K562 (cell line): ENCODE data around the gene MCMBP. TPM values are rescaled to one million over a fixed set of nuclear protein-coding genes. Genes with fewer than 3 reads are reported as not detected.
"Not testable (repeated sequence)": the region's sequence is repeated elsewhere in the genome, so short reads cannot be mapped to it uniquely, and the experiment has no call there.

Experiments
- ATAC-seq: fragments of 200-7000 bp; cut with Tn5 transposase; 3 replicates; pipeline ENCODE4 v1.9.1; 2020; ENCODE audit warnings: moderate library complexity
- BruUV-seq: library from RNA; stranded (reverse); fragments of 400-500 nt; replicated peaks from 2 replicates; lab custom pipeline; 2021; lab: Mats Ljungman, UMichigan
- CTCF ChIA-PET: fragments of 300-600 bp; formaldehyde crosslinking; extraction: SDS; loops from one replicate; lab custom pipeline; 2021; ENCODE audit warnings: low intra/inter-chr PET ratio; lab: Yijun Ruan, JAX
- POLR2A ChIA-PET: fragments of 300-600, 350-650 bp; sonication (Branson Sonifier 250); formaldehyde crosslinking; extraction: SDS; loops from one replicate; lab custom pipeline; 2021; ENCODE audit warnings: antibody characterized with exemption, inconsistent platforms; lab: Yijun Ruan, JAX
- DNase-seq, 4 experiments: peaks; one replicate each; pipeline versions ENCODE4 v3.0.0 to v3.0.0-alpha.2; 2011 to 2018; ENCODE audit warnings: low spot score in 3 of 4, mixed read lengths in 3 of 4; ENCODE audit errors: extremely low read depth in 1 of 4
- FAIRE-seq: peaks from 2 replicates; lab custom pipeline; 2011; peaks lifted over from hg19 to GRCh38; lab: Jason Lieb, UNC
- H2AFZ ChIP-seq: 2 replicates; pipeline ENCODE4 v1.6.0; 2011; ENCODE audit warnings: low read depth, low read length, control low read depth, inconsistent platforms
- H3K27ac ChIP-seq: fragments of 200-600 bp; 3 replicates; pipeline ENCODE4 v1.8.0; 2011; ENCODE audit warnings: low read depth, mild to moderate bottlenecking, control low read depth, inconsistent platforms, low read length, moderate library complexity, mixed read lengths; ENCODE audit errors: extremely low read depth
- H3K27me3 ChIP-seq, 2 experiments: fragments of 300-600 bp in 1 of 2; 2 replicates in 1 of 2; 3 replicates in 1 of 2; pipeline versions ENCODE4 v1.6.0 to v1.8.0; 2011; ENCODE audit warnings: inconsistent platforms in 2 of 2, low read length in 2 of 2, mild to moderate bottlenecking in 1 of 2, mixed read lengths in 1 of 2, moderate library complexity in 1 of 2; ENCODE audit not compliant: control insufficient read depth in 2 of 2, insufficient read depth in 2 of 2
- H3K36me3 ChIP-seq: fragments of 300-600 bp; 3 replicates; pipeline ENCODE4 v1.8.0; 2011; ENCODE audit warnings: mild to moderate bottlenecking, low read length, inconsistent platforms; ENCODE audit not compliant: control insufficient read depth, insufficient read depth
- H3K4me1 ChIP-seq, 2 experiments: fragments of 200-600 bp in 1 of 2; replicated peaks in 1 of 2; 2 replicates in 1 of 2; 3 replicates in 1 of 2; pipeline versions ENCODE4 v1.5.1 to v1.8.0; 2011; ENCODE audit warnings: inconsistent platforms in 2 of 2, low read length in 2 of 2, mild to moderate bottlenecking in 1 of 2, mixed read lengths in 1 of 2, moderate library complexity in 1 of 2; ENCODE audit not compliant: control insufficient read depth in 2 of 2, insufficient read depth in 2 of 2
- H3K4me2 ChIP-seq: 2 replicates; pipeline ENCODE4 v1.6.1; 2011; ENCODE audit warnings: low read length, control low read depth, inconsistent platforms, mixed read lengths; ENCODE audit not compliant: insufficient read depth
- H3K4me3 ChIP-seq: fragments of 200-600 bp; sonication (generic), shearing (Covaris generic); 2 replicates; pipeline ENCODE4 v1.5.1; 2016; ENCODE audit warnings: control low read depth, inconsistent platforms
- H3K79me2 ChIP-seq: fragments of 200-600 bp; 3 replicates; pipeline ENCODE4 v1.8.0; 2011; ENCODE audit warnings: low read length, inconsistent platforms; ENCODE audit not compliant: control insufficient read depth, insufficient read depth
- H3K9ac ChIP-seq, 2 experiments: 2 replicates each; pipeline versions ENCODE4 v1.6.0 to v1.6.1; 2011; ENCODE audit warnings: low read depth in 2 of 2, low read length in 2 of 2, control low read depth in 1 of 2, inconsistent platforms in 1 of 2, mild to moderate bottlenecking in 1 of 2, mixed read lengths in 1 of 2; ENCODE audit not compliant: insufficient read depth in 1 of 2
- H3K9me1 ChIP-seq: one replicate; pipeline ENCODE4 v1.6.0; 2011; ENCODE audit warnings: inconsistent platforms, mild to moderate bottlenecking, low read length, moderate library complexity; ENCODE audit not compliant: control insufficient read depth, insufficient read depth
- H3K9me3 ChIP-seq: replicated peaks from 2 replicates; pipeline ENCODE4 v1.5.1; 2011; ENCODE audit warnings: low read depth, low read length, inconsistent platforms; ENCODE audit not compliant: control insufficient read depth, insufficient read depth
- H4K20me1 ChIP-seq: replicated peaks from 2 replicates; pipeline ENCODE4 v1.6.1; 2011; ENCODE audit warnings: low read length, inconsistent platforms, mixed read lengths; ENCODE audit not compliant: control insufficient read depth, insufficient read depth
- ARNT ChIP-seq, 2 experiments: fragments of 450-650 bp; IDR thresholded peaks; 2 replicates each; pipeline ENCODE4 v1.6.1; 2016; ENCODE audit warnings: mild to moderate bottlenecking in 1 of 2
- EHMT2 ChIP-seq: fragments of 450-650 bp; IDR thresholded peaks from 2 replicates; pipeline ENCODE4 v1.6.1; 2018; ENCODE audit warnings: antibody characterized with exemption
- L3MBTL2 ChIP-seq: fragments of 450-650 bp; IDR thresholded peaks from 2 replicates; pipeline ENCODE4 v1.6.1; 2016; ENCODE audit warnings: mild to moderate bottlenecking, moderate library complexity
- TOE1 ChIP-seq, 2 experiments: fragments of 450-650 bp in 1 of 2; sonication (generic) in 1 of 2; formaldehyde crosslinking in 1 of 2; IDR thresholded peaks; 2 replicates each; pipeline versions ENCODE4 v1.7.1 to v1.8.0; 2016 to 2022; ENCODE audit warnings: borderline replicate concordance in 2 of 2, mild to moderate bottlenecking in 2 of 2, antibody characterized with exemption in 1 of 2, inconsistent platforms in 1 of 2, low read depth in 1 of 2, missing genetic modification reagents in 1 of 2, moderate library complexity in 1 of 2
- WGBS: fragments of 100-300 bp; shearing (Covaris generic); methylation state at CpG from one replicate; pipeline ENCODE4 v1.1.6; 2016; ENCODE audit warnings: low coverage, mixed read lengths; ENCODE audit not compliant: insufficient coverage; ENCODE audit errors: missing lambda C conversion rate; 5-methylcytosine and 5-hydroxymethylcytosine counted together
- in situ Hi-C: fragments of 300-500 bp; cut with MboI; formaldehyde crosslinking; loops from 4 replicates; pipeline ENCODE4 v1.15.0; 2018; ENCODE audit warnings: inconsistent platforms, mixed read lengths
- intact Hi-C: fragments of 100-400 bp; cut with micrococcal nuclease; formaldehyde crosslinking; loops from 2 replicates; pipeline ENCODE4 v1.14.2; 2022
- polyA plus RNA-seq, 8 experiments: library from polyadenylated mRNA; depleted of rRNA in 4 of 8; stranded (reverse) in 5 of 8; unstranded in 3 of 8; fragments of >200 nt; fragmentation: Nextera tagmentation in 2 of 8; fragmentation: Illumina TruSeq in 1 of 8; extraction: Ambion mirVana in 2 of 8; extraction: Trizol in 1 of 8; gene quantifications; 2 replicates each; pipeline versions ENCODE4 v1.2.1 to v1.2.3, GENCODE V29; 2011 to 2014; ENCODE audit warnings: inconsistent platforms in 1 of 8, missing spikeins in 1 of 8
- total RNA-seq, 7 experiments: library from RNA; depleted of rRNA in 6 of 7; stranded (reverse); fragments of >200 nt in 6 of 7; fragmentation: Illumina TruSeq in 2 of 7; extraction: Trizol in 2 of 7; gene quantifications; 2 replicates each; pipeline versions ENCODE4 v1.2.1 to v1.2.3, GENCODE V29; 2011 to 2021; ENCODE audit warnings: low replicate concordance in 1 of 7
- TF ChIP-seq, protein P1 (sequence below): fragments of 450-650 bp; IDR thresholded peaks from 2 replicates; pipeline ENCODE4 v1.6.1; 2016; ENCODE audit warnings: mild to moderate bottlenecking, moderate library complexity
- TF ChIP-seq, protein P2 (sequence below): fragments of 450-650 bp; IDR thresholded peaks from 2 replicates; pipeline ENCODE4 v1.6.1; 2016

The MCMBP gene
- total and polyA plus RNA-seq, 9 of the 15 experiments (the other 6 are each of a cell fraction or from before 2014, with no cell fraction given), result 11.2 to 74.3 (median 50.5) TPM

DNA sequence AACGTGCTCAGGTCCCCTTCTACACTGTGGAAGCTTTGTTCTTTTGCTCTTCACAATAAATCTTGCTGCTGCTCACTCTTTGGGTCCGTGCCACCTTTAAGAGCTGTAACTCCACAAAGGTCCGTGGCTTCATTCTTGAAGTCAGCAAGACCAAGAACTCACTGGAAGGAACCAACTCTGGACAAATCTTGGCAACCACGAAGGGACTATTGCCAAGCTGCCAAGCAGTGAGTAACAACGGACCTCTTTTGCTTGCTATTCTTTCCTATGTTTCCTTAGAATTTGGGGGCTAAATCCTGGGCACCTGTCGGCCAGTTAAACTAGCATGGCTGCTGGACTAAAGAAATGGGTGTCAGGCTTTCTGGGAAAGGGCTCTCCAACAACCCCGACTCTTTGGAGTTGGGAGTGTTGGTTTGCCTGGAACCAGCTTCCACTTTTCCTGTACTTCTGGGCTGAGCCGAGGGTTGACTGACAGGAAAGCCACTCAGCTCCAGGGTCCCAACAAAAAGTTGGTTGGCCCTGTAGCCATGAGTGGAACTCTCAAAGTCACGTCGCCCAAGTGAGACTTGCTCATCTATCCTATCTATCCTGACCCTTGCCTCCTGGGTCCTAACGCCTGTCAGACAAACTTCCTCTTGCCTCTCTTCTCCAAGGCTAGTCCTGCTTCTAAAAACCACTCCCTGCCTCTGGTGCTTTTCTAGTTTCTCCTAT, 11.4 kb upstream of the MCMBP start:
- H3K27ac ChIP-seq; ATAC-seq; H3K27me3 ChIP-seq; H3K4me3 ChIP-seq; H3K79me2 ChIP-seq; H4K20me1 ChIP-seq; H3K9me1 ChIP-seq; BruUV-seq; H3K9ac ChIP-seq; intact Hi-C loops; H3K4me2 ChIP-seq; H3K4me1 ChIP-seq; H3K9me3 ChIP-seq; CTCF ChIA-PET; in situ Hi-C loops; H3K36me3 ChIP-seq; FAIRE-seq; TF ChIP-seq TOE1 (CRISPR knock-in tag; IDR thresholded peaks at IDR 0.05; ENCODE audit: borderline replicate concordance, low read depth): not testable (repeated sequence)
- TF ChIP-seq ARNT (IDR thresholded peaks at IDR 0.05), result peak; percentile 89 to 95
- 0 out of 2 replicates have a peak, but pooled peaks have one; percentile 39 for TF ChIP-seq TOE1 (IDR thresholded peaks at IDR 0.05; ENCODE audit: borderline replicate concordance)
- TF ChIP-seq, protein P1, sequence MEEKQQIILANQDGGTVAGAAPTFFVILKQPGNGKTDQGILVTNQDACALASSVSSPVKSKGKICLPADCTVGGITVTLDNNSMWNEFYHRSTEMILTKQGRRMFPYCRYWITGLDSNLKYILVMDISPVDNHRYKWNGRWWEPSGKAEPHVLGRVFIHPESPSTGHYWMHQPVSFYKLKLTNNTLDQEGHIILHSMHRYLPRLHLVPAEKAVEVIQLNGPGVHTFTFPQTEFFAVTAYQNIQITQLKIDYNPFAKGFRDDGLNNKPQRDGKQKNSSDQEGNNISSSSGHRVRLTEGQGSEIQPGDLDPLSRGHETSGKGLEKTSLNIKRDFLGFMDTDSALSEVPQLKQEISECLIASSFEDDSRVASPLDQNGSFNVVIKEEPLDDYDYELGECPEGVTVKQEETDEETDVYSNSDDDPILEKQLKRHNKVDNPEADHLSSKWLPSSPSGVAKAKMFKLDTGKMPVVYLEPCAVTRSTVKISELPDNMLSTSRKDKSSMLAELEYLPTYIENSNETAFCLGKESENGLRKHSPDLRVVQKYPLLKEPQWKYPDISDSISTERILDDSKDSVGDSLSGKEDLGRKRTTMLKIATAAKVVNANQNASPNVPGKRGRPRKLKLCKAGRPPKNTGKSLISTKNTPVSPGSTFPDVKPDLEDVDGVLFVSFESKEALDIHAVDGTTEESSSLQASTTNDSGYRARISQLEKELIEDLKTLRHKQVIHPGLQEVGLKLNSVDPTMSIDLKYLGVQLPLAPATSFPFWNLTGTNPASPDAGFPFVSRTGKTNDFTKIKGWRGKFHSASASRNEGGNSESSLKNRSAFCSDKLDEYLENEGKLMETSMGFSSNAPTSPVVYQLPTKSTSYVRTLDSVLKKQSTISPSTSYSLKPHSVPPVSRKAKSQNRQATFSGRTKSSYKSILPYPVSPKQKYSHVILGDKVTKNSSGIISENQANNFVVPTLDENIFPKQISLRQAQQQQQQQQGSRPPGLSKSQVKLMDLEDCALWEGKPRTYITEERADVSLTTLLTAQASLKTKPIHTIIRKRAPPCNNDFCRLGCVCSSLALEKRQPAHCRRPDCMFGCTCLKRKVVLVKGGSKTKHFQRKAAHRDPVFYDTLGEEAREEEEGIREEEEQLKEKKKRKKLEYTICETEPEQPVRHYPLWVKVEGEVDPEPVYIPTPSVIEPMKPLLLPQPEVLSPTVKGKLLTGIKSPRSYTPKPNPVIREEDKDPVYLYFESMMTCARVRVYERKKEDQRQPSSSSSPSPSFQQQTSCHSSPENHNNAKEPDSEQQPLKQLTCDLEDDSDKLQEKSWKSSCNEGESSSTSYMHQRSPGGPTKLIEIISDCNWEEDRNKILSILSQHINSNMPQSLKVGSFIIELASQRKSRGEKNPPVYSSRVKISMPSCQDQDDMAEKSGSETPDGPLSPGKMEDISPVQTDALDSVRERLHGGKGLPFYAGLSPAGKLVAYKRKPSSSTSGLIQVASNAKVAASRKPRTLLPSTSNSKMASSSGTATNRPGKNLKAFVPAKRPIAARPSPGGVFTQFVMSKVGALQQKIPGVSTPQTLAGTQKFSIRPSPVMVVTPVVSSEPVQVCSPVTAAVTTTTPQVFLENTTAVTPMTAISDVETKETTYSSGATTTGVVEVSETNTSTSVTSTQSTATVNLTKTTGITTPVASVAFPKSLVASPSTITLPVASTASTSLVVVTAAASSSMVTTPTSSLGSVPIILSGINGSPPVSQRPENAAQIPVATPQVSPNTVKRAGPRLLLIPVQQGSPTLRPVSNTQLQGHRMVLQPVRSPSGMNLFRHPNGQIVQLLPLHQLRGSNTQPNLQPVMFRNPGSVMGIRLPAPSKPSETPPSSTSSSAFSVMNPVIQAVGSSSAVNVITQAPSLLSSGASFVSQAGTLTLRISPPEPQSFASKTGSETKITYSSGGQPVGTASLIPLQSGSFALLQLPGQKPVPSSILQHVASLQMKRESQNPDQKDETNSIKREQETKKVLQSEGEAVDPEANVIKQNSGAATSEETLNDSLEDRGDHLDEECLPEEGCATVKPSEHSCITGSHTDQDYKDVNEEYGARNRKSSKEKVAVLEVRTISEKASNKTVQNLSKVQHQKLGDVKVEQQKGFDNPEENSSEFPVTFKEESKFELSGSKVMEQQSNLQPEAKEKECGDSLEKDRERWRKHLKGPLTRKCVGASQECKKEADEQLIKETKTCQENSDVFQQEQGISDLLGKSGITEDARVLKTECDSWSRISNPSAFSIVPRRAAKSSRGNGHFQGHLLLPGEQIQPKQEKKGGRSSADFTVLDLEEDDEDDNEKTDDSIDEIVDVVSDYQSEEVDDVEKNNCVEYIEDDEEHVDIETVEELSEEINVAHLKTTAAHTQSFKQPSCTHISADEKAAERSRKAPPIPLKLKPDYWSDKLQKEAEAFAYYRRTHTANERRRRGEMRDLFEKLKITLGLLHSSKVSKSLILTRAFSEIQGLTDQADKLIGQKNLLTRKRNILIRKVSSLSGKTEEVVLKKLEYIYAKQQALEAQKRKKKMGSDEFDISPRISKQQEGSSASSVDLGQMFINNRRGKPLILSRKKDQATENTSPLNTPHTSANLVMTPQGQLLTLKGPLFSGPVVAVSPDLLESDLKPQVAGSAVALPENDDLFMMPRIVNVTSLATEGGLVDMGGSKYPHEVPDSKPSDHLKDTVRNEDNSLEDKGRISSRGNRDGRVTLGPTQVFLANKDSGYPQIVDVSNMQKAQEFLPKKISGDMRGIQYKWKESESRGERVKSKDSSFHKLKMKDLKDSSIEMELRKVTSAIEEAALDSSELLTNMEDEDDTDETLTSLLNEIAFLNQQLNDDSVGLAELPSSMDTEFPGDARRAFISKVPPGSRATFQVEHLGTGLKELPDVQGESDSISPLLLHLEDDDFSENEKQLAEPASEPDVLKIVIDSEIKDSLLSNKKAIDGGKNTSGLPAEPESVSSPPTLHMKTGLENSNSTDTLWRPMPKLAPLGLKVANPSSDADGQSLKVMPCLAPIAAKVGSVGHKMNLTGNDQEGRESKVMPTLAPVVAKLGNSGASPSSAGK, result 0 out of 2 replicates have a peak, but pooled peaks have one; percentile 26
- peak; percentile 24; the same call in 1 of the 2 replicates for TF ChIP-seq L3MBTL2
- TF ChIP-seq, protein P2, sequence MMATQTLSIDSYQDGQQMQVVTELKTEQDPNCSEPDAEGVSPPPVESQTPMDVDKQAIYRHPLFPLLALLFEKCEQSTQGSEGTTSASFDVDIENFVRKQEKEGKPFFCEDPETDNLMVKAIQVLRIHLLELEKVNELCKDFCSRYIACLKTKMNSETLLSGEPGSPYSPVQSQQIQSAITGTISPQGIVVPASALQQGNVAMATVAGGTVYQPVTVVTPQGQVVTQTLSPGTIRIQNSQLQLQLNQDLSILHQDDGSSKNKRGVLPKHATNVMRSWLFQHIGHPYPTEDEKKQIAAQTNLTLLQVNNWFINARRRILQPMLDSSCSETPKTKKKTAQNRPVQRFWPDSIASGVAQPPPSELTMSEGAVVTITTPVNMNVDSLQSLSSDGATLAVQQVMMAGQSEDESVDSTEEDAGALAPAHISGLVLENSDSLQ, result 0 out of 2 replicates have a peak, but pooled peaks have one; percentile 11
- 0 out of 2 replicates have a peak, but pooled peaks have one; percentile 25 for TF ChIP-seq EHMT2
- 27% methylated on average over 9 of the region's 11 CpGs for WGBS
- peak in 1 of 4 experiments; percentile 27 for DNase-seq
- peak overlapping the region; percentile 76 for H2AFZ ChIP-seq
- POLR2A ChIA-PET, result interaction anchor here (2.3 kb wide), 1 partner anchor 11 kb away, joined by 11 read pairs; the partner anchor contains the start of gene MCMBP
